Activated CD8-positive, alpha-beta T cell treated with anti-CD3 and anti-CD28 coated beads for 36 hours (primary cell): Measurements from ENCODE around the gene DPP6. TPM values are rescaled to one million over a fixed set of nuclear protein-coding genes. Genes with fewer than 3 reads are reported as not detected.

Experiments
- ATAC-seq: fragments of 200-7000 bp; cut with Tn5 transposase; one replicate; pipeline ENCODE4 v1.10.0; 2021; ENCODE audit warnings: mild to moderate bottlenecking, moderate library complexity
- CTCF ChIA-PET: fragments of 350-600 bp; sonication (Branson Sonifier 250); formaldehyde crosslinking; loops from one replicate; lab custom pipeline; 2021; ENCODE audit warnings: antibody characterized with exemption; lab: Charles Lee
- POLR2A ChIA-PET: fragments of 350-600 bp; sonication (Branson Sonifier 250); formaldehyde crosslinking; loops from one replicate; lab custom pipeline; 2021; ENCODE audit warnings: antibody characterized with exemption; lab: Charles Lee
- DNase-seq: peaks from one replicate; pipeline ENCODE4 v3.0.0-alpha.2; 2020
- H3K27ac Mint-ChIP-seq: one replicate; pipeline ENCODE4 v1.8.0; 2021; ENCODE audit warnings: mild to moderate bottlenecking, mixed read lengths
- H3K27me3 Mint-ChIP-seq: one replicate; pipeline ENCODE4 v1.8.0; 2021; ENCODE audit warnings: mixed read lengths
- H3K36me3 Mint-ChIP-seq: one replicate; pipeline ENCODE4 v1.8.0; 2021; ENCODE audit warnings: low read depth, mixed read lengths
- H3K4me1 Mint-ChIP-seq: one replicate; pipeline ENCODE4 v1.8.0; 2021; ENCODE audit warnings: low read depth, mixed read lengths
- H3K4me3 Mint-ChIP-seq: one replicate; pipeline ENCODE4 v1.8.0; 2021; ENCODE audit warnings: mild to moderate bottlenecking, moderate library complexity, mixed read lengths
- H3K9me3 Mint-ChIP-seq: one replicate; pipeline ENCODE4 v1.8.0; 2021; ENCODE audit warnings: mixed read lengths
- intact Hi-C: fragments of 100-400 bp; cut with micrococcal nuclease; formaldehyde crosslinking; loops from one replicate; pipeline ENCODE4 v1.10.0; 2022
- total RNA-seq, 2 experiments: library from RNA; stranded (reverse); gene quantifications; one replicate each; pipeline ENCODE4 v1.2.3, GENCODE V29; 2021
- TF ChIP-seq, protein P1 (sequence below): fragments of 200-600 bp; IDR thresholded peaks from one replicate; pipeline ENCODE4 v1.8.0; 2022; ENCODE audit warnings: antibody characterized with exemption, mild to moderate bottlenecking

The DPP6 gene
- total RNA-seq, 2 experiments from 2014 or later: not detected

DNA sequence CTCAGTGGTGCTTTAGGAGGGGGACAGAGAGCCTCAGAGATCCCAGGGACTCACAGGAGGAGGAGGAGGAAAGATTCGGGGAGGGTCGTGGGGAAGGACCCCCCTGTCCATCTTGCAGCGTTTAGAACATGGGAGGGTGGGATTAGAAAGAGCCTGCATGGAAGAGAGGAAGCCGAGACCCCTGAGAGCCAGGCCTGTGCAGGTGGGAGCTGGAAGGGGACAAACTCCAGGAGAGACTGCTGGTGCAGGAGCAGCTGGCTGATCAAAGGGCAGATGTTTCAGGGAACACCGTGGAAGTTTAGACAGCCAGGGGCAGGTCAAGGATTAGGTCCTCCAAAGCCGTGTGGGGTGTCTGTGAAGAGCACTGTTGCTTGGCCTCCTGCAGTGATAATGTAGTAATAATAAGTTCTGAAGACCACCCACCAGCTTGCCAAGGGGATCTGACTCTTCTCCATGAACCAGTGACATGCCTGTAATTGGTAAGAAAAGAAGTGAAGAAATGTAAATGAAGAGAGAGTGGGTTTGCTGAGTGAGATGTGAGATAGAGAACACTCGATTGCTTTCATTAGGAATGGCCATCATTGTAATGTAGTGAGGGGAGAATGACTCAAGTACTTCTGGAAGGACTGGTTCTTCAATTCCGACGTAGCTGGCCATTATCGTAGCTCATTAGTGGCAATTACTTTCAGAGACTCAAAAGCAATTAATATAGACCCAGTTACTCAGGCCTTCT, 525.1 kb downstream of the DPP6 start:
- TF ChIP-seq, protein P1, sequence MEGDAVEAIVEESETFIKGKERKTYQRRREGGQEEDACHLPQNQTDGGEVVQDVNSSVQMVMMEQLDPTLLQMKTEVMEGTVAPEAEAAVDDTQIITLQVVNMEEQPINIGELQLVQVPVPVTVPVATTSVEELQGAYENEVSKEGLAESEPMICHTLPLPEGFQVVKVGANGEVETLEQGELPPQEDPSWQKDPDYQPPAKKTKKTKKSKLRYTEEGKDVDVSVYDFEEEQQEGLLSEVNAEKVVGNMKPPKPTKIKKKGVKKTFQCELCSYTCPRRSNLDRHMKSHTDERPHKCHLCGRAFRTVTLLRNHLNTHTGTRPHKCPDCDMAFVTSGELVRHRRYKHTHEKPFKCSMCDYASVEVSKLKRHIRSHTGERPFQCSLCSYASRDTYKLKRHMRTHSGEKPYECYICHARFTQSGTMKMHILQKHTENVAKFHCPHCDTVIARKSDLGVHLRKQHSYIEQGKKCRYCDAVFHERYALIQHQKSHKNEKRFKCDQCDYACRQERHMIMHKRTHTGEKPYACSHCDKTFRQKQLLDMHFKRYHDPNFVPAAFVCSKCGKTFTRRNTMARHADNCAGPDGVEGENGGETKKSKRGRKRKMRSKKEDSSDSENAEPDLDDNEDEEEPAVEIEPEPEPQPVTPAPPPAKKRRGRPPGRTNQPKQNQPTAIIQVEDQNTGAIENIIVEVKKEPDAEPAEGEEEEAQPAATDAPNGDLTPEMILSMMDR: no peak
- Mint-ChIP-seq H3K4me3 (no peak overlapping the region), H3K27me3 (no peaks in the 10 kb centered on the region), H3K4me1 (no peaks in the 10 kb centered on the region), H3K36me3 (no peaks in the 10 kb centered on the region), H3K9me3 (peaks cover 4% of the 10 kb centered on the region), H3K27ac (no peak overlapping the region)
- ChIA-PET CTCF (no interaction called here), POLR2A (no interaction called here)
- DNase-seq (no peak), ATAC-seq (no peak)
- intact Hi-C loops: no loop called here

- no peak for DNase-seq
- H3K27ac Mint-ChIP-seq: no peak overlapping the region
- H3K4me3 Mint-ChIP-seq: no peak overlapping the region
- no peaks in the 10 kb centered on the region for H3K27me3 Mint-ChIP-seq
- H3K9me3 Mint-ChIP-seq: peaks cover 4% of the 10 kb centered on the region
- no peaks in the 10 kb centered on the region for H3K4me1 Mint-ChIP-seq
- intact Hi-C loops: no loop called here
- H3K36me3 Mint-ChIP-seq: no peaks in the 10 kb centered on the region
- TF ChIP-seq, protein P1: no peak
- ChIA-PET POLR2A (no interaction called here), CTCF (interaction anchor here (1.0 kb wide), 1 partner anchor 12 kb away, joined by 3 read pairs; no protein-coding TSS in a partner anchor)
- no peak for ATAC-seq
These were observed 526.1 kb downstream of the DPP6 start for GRCh38 chr7:154578336-154578735.

DNA sequence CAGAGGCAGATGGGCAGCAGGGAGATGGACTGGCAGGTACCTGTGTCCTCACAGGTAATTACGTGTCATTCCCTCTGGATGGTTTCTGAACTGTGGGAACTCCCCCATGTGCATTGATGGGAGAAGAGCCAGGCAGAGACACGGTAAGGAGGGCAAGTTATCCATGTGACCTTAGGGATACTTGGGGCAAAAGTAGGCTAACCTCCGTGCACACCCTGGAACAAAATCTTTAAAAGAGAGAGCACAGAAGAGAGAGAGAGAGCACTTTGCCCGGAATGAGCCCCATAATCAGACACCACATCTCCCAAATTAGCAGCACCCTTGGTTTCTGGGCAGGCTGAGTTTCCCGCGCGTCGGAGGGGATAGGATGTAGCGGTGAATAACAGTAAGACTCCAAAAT, 527.5 kb downstream of the DPP6 start:
- TF ChIP-seq, protein P1: no peak
- Mint-ChIP-seq H3K4me3 (no peak overlapping the region), H3K4me1 (no peaks in the 10 kb centered on the region), H3K27me3 (no peaks in the 10 kb centered on the region), H3K36me3 (no peaks in the 10 kb centered on the region), H3K9me3 (peaks cover 4% of the 10 kb centered on the region), H3K27ac (no peak overlapping the region)
- CTCF ChIA-PET: no interaction called here
- intact Hi-C loops: no loop called here
- POLR2A ChIA-PET: no interaction called here
- DNase-seq: no peak
- no peak for ATAC-seq

DNA sequence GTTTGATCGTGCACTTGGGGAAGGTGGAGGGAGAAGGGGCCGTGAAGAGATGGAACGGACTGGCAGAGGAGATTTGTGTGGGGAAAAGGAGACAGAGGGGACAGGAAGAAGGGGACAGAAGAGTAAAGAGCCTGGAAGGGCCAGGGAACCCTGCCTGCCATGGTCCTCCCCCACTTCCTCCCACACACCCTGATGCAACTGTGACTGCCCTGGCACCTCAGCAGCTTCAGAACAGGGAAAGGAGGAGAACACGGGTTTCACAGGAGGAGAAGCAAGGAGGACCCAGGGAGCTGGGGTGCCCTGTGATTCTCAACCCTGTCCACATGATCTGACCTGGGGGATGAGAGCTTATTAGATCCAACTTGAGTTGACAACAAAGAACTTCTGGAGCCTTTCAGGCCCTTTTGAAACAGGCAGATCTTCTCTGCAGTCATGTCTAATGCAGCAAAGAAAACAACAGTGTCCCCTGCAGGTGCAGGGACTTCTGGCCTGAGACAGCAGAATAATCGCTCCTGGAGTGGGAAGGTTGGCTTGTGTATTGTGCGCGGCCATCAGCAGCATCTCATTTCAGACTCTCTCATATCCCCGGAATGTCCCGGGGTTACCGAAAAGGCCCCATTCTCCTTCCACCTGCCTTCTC, 529.2 kb downstream of the DPP6 start:
- no peak for DNase-seq
- no peak overlapping the region for H3K27ac Mint-ChIP-seq
- intact Hi-C loops: no loop called here
- H3K9me3 Mint-ChIP-seq: no peaks in the 10 kb centered on the region
- H3K36me3 Mint-ChIP-seq: no peaks in the 10 kb centered on the region
- POLR2A ChIA-PET: no interaction called here
- no peak overlapping the region for H3K4me3 Mint-ChIP-seq
- no peaks in the 10 kb centered on the region for H3K4me1 Mint-ChIP-seq
- TF ChIP-seq, protein P1: no peak
- no peak for ATAC-seq
- CTCF ChIA-PET: no interaction called here
- no peaks in the 10 kb centered on the region for H3K27me3 Mint-ChIP-seq

DNA sequence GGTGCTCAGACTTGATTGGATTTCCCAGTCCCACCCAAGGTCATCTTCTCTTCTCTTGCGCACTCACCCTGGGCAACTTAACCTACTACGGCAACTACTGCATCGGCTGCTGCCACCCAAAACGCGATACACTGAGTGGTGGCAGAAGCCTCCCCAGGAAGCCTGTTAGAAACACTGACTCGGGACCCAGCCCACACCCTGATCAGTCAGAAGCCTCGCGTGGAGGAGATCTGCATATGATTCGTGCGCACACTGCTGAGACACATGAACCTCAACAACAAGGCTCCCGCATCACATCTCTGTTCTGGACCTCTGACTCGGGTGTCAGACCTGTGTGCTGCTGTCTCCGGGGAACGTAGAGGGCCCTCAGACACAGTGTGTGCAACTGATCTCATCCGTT, 531.3 kb downstream of the DPP6 start:
- intact Hi-C loops: no loop called here
- DNase-seq: no peak
- Mint-ChIP-seq H3K27ac (no peak overlapping the region), H3K36me3 (no peaks in the 10 kb centered on the region), H3K4me1 (no peaks in the 10 kb centered on the region), H3K4me3 (no peak overlapping the region), H3K9me3 (no peaks in the 10 kb centered on the region), H3K27me3 (no peaks in the 10 kb centered on the region)
- POLR2A ChIA-PET: no interaction called here
- CTCF ChIA-PET: no interaction called here
- TF ChIP-seq, protein P1: no peak
- ATAC-seq: no peak
